HG03457 (cell line): ENCODE measurements around the gene NRCAM.

Experiments used
- ATAC-seq: cut with Tn5 transposase; IDR thresholded peaks from one replicate; pipeline ENCODE4 v1.9.1; 2021; ENCODE audit warnings: moderate number of reproducible peaks; ENCODE audit not compliant: unreplicated experiment

Gene NRCAM

GRCh38 chr7:108226816-108227299 is 229.4 kb downstream of the NRCAM start:
- ATAC-seq, result no peak

GRCh38 chr7:108225531-108226181 is 230.6 kb downstream of the NRCAM start:
- no peak for ATAC-seq

DNA sequence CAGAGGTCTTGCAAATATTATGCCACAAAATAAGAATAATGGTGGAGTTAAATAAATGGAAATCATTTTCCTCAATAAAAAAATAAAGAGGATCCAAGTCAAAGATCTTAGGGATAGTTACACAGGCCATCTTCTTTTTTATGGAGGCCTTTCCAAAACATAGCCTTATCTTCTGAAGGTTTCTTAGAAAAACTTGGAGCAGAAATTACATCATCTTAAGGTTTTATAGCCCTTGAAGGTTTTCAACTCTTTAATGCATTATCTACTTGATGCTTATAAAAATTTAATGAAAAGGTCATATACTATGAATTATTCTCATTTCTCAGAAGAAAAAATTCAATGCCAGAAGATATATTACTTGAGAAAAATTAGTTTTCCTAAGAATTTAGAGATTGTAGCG is 231.8 kb downstream of the NRCAM start:
- ATAC-seq, result no peak

- ATAC-seq, result no peak
These were observed 233.9 kb downstream of the NRCAM start for GRCh38 chr7:108222236-108222892.

DNA sequence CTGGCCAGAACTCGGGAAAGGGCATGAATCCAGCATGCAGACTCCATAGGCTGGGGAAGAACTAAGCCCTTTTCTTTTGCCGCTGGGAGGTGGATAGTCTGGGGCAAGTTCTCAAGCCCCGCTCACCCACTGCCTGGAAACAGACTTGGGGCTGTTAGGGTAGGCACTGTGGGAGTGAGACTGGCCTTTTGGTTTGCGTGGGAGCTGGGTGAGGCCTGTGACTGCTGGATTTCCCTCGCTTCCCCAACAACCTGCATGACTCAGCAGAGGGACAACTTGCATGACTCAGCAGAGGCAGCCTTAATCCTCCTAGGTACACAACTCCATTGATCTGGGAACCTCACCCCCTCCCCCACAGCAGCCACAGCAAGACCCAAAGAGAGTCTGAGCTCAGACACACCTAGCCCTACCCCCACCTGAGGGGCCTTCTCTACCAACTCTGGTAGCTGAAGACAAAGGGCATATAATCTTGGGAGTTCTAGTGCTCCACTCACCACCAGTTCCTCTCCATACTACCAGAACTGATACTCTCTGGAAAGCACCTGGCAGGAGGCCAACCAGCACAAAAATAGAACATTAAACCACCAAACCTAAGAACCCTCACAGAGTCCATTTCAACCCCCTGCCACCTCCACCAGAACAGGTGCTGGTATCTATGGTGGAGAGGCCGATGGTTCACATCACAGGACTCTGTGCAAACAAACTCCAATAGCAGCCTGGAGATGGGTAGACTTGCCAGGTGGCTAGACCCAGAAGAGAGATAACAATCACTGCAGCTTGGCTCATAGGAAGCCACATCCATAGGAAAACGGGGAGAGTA is 244.6 kb downstream of the NRCAM start:
- ATAC-seq, result peak; percentile 75

DNA sequence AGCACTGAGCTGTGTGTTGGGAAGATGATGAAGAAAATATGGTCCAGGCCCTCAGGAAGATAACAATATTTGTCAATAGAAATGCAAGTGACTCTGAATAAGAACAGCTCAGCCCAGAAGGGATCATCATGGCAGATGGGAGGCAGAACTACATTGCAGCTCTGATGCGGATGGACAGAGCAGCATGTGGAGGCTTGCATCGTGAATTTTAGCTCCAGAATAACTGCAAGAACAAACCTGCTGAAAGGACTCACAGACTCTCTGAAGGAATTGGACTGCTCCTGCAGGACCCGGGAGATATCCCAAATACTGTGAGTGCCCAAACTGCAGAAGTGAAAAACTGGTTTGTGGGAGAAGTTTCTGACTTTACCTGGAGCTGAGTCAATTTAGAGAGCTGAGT is 245.4 kb downstream of the NRCAM start:
- no peak for ATAC-seq

DNA sequence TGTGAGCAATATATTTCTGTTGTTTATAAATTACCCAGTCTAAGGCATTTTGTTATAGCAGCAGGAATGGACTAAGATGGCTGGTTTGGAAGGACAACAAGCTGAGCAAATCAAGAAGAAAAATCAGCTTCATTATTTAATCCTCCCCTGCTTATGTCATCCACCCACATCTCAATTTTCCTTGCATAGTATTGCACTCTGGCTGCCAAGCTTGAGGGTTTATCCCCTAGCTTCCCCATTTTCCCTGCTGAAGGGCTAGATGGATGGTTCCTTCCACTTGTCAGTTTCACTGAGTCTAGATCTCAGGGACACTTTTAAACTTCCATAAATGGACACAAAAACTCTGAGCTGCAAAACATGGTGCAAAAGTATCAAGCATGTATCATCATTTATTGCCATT is 250.9 kb downstream of the NRCAM start:
- ATAC-seq, result no peak

- no peak for ATAC-seq
These were observed 251.9 kb downstream of the NRCAM start for GRCh38 chr7:108204281-108204796.

DNA sequence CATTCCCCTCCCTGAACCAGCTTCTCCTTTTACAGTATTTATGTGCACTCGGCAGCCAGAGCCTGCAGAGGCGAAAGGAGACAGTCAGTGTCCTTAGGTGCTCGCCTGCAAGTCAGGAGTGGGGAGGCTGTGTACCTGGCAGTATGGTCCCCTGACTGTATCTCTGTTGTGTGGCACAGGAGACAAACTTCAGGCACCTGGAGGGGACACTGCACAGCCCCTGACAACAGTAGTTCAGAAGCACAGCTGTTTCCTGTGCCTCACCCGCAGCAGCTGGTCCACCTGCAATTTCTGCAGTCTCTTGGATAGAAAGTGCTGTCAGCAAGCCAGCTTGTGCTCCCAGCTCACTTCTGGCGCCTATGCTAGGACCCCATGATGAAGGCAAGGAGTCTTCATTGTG is 252.7 kb downstream of the NRCAM start:
- no peak for ATAC-seq

- ATAC-seq, result no peak
These were observed 253.5 kb downstream of the NRCAM start for GRCh38 chr7:108202743-108203142.

- ATAC-seq, result no peak
These were observed 254.5 kb downstream of the NRCAM start for GRCh38 chr7:108201766-108202165.

DNA sequence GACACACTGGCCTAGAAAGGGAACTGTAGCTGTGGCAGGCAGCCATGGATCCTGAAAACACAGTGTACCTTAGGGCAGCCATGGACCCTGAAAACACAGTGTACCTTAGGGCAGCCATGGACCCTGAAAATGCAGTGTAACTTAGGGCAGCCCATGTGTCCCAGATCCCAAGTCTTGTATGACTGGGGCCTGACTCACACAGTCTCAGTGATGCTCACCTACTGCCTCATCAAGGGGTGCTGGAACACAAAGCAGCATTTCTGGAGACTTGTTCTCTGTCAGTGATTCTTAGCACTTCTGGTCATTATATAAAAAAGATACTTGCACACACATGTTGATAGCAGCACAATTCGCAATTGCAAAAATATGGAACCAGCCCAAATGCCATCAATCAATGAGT is 255.9 kb downstream of the NRCAM start:
- ATAC-seq, result no peak

- no peak for ATAC-seq
These were observed 258.7 kb downstream of the NRCAM start for GRCh38 chr7:108197371-108198091.

DNA sequence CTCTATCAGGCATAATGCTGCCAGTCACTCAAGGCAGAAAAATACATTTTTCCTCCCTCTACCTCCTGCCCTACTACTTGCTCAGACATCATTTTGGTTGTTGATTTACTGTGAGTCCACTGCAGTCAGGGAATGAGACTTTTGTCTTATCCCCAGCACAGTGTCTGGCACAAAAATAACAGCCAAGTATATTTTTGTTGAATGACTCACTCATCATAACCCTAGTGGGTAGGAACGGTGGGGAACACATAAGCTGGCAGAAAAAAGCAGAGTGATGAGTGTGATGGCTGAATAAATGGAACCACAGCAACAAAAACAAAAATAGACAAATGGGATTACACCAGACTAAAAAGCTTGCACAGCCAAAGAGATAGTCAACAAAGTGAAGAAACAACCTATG is 260.2 kb downstream of the NRCAM start:
- ATAC-seq, result no peak

DNA sequence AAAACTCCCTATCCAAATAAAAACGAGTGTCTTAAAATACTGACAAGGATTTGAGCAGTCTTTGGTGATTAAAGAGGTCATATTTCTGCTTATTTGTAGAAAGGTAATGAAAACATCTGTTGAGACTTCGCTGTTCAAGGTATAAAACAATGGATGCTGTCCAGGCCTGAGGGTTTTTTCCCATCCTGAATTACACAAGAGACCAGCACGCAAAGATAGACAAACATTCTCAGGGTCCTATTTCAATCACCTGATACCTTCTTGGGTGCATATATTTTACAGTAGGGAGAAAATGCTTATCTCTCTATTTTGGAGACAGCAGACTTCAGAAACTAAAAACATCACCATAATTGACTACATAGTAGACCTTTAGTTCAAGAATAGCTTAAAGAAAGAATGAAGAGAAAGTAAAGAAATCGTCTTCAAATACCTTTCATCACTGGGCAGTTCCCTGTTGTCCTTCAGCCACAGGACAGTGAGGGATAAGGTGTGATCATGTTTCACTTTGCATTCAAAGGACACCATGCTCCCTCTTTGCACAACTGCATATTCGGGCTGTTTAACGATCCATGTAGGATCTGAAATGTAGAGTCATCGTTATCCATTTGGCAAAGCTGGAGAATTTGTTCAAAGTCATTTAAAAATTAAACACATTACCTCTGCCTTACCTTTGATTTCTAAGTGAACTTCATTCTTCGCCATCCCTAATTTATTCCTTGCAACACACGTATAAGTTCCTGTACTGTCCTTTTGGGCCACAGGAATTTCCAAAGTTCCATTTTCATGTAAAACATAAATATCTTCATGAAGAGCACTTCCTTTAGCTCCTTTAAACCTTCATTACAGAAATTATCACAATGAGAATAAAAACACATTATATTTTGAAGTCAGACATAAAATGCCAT is 262.4 kb downstream of the NRCAM start:
- ATAC-seq, result no peak

DNA sequence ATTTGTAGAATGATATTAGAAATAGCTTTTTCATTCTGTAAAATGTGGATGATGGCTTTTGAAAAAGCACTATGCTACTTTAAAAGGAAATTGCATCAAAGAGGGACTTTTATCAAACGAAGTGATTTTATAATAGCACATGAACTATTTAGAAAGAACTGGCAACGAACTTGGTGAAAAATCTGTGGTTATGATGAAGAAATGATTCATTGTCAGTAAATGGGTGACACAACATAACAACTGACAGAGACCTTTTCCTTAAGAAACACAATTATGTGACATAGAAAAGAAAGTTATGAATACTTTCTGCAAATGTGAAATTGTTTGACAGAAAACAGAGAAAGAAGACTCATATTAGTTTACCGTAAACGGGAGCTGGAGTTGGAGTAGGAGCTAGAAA is 265.3 kb downstream of the NRCAM start:
- ATAC-seq, result no peak

DNA sequence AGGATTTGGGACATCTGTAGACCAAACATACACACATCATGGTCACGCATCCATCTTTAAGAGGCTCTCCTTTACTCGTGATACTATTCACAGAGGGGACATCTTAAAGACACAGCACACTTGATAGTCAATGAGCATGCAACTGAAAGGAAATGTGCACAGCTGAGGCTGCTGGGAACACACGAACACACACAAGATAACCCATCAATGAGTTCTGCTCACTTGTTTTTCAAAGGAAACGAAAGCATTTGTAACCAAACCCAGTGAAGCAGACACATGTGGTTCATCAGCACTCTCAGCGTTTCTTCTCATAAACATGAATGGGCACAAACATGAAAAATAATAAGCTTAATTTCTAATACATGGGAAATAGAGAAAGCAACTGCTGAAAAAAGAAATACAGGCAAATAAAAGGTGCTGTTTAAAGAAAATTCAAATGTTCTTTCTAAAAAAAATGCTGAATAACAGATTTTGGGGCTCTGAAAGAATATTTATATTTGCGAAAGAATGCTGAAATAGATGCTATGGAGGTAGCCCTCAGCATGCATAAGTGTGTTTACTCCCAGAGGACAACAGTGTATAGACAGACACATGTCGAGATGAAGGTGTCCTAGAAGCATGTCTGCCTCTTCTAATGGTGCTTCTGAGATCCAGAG is 266.4 kb downstream of the NRCAM start:
- peak; percentile 94 for ATAC-seq

DNA sequence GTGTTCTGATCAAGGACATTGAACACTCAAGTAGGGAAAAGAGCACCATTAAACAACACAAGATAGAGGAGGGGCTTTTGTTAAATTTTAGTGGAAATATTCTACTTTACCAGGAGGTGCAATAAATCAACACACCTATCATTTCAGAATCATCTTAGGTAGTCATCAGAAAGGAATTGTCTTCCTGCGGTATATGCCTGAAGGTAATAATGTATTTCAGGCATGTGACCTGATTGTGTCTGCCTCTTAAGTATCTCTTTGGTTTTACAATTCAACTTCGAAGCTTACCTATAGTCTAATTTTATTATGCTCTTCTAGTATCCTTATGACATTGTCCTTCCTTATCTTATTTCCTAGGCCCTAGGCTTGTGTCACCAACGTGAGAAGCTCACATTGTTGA is 267.5 kb downstream of the NRCAM start:
- ATAC-seq, result no peak
